Tibial nerve (tissue), 3 donors: Measurements from ENCODE around the gene CLEC17A.

Experiments
- CTCF ChIP-seq, 5 experiments: fragments of 200-600 bp in 3 of 5; fragments of 450-650 bp in 2 of 5; sonication (generic) in 3 of 5; IDR thresholded peaks; one replicate each; pipeline ENCODE4 v1.5.1; 2016 to 2019; ENCODE audit warnings: antibody characterized with exemption in 5 of 5, mild to moderate bottlenecking in 3 of 5, moderate library complexity in 2 of 5
- POLR2A ChIP-seq, 2 donors: fragments of 450-650 bp; IDR thresholded peaks; one replicate each; pipeline ENCODE4 v1.6.1; 2017; ENCODE audit warnings: antibody characterized with exemption in 2 of 2, mild to moderate bottlenecking in 2 of 2, moderate library complexity in 2 of 2

- TF ChIP-seq CTCF (IDR thresholded peaks at IDR 0.05) (no peak), POLR2A (IDR thresholded peaks at IDR 0.05) (no peak)
Measured at GRCh38 chr19:14654786-14655560, 72.1 kb downstream of the CLEC17A start.
